HuH-7 (cell line): ENCODE results near the gene MTF1.
A peak's percentile ranks its signal among the peaks of the same experiment; 100 is the strongest.
"Not testable (repeated sequence)": the region's sequence is repeated elsewhere in the genome, so short reads cannot be mapped to it uniquely, and the experiment has no call there.

ENCODE experiments used
- DNase-seq: peaks from one replicate; pipeline ENCODE4 v3.0.0; 2011; ENCODE audit warnings: low spot score

Gene MTF1

DNA sequence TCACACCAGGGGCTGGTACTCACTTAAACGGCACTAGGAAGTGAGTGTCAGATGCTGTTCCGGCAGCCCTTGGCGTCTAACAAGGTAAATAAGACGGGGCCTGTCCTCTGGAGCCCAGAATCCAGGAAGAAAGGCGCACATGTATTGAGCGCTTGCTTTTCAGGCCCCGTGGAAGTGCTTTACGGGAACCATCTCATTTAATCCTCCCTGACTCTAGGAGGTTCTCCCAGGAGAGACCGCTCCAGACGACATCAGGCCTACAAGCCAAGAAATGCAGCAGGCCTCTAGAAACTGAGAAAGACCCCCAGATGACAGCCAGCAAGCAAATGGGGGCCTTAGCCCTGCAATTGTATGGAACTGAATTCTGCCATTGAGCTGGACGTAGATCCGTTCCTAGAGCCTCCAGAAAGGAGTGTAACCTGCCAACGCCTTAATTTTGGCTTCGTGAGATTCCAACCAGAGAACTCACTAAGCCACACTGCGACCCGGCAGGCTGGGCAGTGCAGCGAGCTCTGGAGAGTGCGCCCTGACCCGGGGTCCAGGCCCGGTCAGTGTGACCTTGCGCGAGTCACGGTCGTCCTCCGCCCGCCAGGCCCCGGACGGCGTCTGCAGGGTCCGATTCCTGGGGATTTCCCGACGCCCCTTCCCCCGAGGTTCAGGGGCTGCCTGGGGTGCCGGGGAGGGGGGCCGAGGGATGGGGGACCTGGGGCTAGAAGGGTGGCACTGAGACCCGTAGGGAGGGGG, 66.3 kb downstream of the MTF1 start:
- no peak for DNase-seq

DNA sequence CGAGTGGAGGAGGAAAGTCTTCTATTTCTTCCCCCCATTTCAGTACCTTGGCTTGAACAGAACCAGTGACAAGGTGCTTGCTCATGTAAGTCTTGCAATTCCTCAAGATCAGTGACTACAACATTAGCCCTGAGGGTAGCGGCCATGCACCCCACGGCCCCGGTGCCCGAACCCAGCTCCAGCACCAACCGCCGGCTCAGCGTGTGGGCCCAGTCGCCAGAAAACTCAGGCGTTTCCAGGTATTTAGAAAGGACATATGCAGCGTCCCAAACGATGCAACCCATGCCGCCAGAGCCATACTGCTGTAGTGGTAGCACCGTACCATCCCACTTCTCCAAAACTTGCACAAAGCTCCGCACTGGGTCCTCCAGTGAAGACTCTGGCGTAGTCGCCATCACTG, 76.9 kb downstream of the MTF1 start:
- DNase-seq, result no peak

- no peak for DNase-seq
These were observed 80.7 kb downstream of the MTF1 start for GRCh38 chr1:37778654-37779053.

DNA sequence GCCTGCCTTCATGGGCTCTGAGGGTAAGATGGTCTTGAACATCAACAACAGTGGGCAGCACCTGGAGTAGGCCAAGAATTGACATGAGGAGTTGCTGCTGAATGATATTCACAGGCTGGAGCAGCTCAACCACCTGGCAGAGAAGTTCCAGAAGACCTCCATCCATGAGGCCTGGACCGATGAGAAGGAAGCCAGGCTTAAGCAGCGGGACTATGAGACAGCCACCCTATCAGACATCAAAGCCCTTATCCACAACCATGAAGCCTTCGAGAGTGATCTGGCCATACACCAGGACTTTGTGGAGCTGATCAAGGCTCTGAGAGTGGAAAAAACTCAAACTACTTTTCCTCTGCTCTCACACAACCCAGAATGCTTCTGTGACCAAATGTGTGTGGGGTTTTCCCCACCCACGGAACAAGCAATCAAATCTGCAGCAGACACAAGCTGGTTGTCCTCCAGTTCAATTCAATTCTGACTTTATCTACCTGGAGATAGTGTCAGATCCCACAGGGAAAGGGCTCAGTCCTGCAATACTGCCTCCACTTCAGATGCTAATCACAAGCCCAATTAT, 82.4 kb downstream of the MTF1 start:
- DNase-seq, result no peak

DNA sequence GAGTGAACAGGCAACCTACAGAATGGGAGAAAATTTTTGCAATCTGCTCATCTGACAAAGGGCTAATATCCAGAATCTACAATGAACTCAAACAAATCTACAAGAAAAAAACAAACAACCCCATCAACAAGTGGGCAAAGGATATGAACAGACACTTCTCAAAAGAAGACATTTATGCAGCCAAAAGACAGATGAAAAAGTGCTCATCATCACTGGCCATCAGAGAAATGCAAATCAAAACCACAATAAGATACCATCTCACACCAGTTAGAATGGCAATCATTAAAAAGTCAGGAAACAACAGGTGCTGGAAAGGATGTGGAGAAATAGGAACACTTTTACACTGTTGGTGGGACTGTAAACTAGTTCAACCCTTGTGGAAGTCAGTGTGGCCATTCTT, 88.0 kb downstream of the MTF1 start:
- DNase-seq, result not testable (repeated sequence)

- no peak for DNase-seq
These were observed 91.9 kb downstream of the MTF1 start for GRCh38 chr1:37767488-37767887.

GRCh38 chr1:37765916-37766664, 93.3 kb downstream of the MTF1 start:
- no peak for DNase-seq

GRCh38 chr1:37764888-37765441, 94.4 kb downstream of the MTF1 start, which contains the start of gene EPHA10:
Gene EPHA10 (minus strand): TSS chr1:37765120. CDS start chr1:37765066, 54 bp downstream.
- no peak for DNase-seq

DNA sequence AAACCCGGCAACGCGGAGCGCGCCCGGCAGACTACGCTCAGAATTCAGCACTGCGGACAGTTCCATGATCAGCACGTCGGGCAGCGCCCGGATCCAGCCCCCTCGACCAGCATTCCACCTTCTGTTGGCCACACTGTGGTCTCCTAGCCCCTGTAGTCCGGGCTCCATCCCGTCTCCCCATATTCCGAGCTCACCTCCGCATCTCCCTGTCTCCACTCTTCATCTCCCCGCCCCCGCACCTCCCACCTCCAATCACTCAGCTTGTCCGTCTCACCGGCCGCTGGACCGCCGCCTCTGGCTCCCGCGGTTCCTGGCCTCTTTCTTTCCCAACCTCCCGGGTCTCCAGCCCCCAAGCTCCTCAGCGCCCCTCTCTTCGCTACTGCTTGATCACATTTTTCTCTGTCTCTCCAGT, 95.0 kb downstream of the MTF1 start:
- DNase-seq, result peak; percentile 83

DNA sequence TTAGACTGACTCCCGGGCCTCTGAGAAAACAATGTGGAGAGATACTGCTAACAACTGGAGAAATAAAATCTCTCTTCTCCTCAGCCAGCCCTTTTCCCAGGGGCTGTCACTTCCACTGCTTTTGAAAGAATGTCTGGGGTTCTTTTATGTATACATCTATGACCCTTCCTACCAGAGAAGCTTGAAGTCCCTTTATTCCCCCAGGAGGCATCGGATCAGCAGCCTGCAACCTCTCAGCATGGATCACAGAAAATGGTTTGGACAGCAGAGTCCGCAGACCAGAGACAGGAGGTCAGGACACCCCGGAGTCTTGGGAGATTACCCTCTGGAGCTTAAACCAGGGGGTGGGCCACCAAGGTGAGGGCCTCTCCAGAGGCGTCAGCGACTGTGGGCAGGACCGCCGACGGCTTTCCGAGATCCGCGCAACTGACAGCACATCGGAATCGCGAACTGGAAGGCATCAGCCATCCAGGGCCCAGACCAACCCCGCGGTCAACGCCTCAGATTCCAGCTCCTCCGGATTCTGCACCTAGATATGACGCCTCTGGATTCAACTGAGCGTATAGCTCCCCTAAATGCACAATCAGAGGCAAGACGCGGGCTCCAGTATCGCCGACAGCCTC, 95.5 kb downstream of the MTF1 start:
- DNase-seq, result no peak

GRCh38 chr1:37762516-37762915, 96.9 kb downstream of the MTF1 start:
- no peak for DNase-seq

DNA sequence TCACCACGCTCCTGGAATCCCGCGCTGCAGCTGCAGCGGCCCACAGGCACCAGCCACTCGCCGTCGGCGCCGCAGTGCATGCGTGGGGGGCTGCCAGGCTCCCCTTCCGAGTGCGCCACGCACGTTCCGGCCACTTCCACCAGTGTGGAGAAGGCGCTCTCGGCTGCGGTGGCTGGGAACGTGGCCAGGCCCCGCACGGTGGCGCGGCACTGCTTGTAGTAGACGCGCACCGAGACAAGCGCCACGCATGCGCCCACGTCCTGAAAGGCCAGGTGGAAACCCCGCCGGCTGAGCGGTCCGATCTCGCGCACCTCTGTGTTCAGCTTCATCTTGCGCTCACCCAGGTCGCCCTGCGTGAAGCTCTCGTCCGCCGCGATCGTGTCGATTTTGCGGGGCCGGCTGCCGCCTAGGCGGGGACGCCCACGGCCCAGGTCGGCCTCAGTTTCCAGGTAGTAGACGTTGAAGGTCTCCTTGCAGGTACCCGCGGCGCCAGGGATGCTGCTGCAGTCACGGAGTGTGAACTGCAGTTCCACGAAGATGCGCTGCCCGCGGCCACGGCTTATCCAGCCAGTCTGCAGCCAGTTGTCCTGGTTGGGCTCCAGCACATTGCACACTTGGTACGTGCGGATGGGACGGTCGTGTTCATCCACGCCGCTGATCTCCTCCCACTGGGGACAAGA, 97.8 kb downstream of the MTF1 start:
- no peak for DNase-seq
